ENCODE data around the gene SAFB2.

GRCh38 chr19:5648464-5648863 lies 25.9 kb upstream of the SAFB2 start:
- no peak for TF ChIP-seq ZBTB10 (tag by site-specific recombination; IDR thresholded peaks at IDR 0.05)
- no peak for TF ChIP-seq SP3 (tag by site-specific recombination; IDR thresholded peaks at IDR 0.05)
- no peak for TF ChIP-seq ZNF138 (tag by site-specific recombination; IDR thresholded peaks at IDR 0.05; ENCODE audit: borderline replicate concordance)
- no peak for TF ChIP-seq KLF10 (tag by site-specific recombination; IDR thresholded peaks at IDR 0.05)
- TF ChIP-seq REST (tag by site-specific recombination; IDR thresholded peaks at IDR 0.05): no peak
- TF ChIP-seq CTCF (tag by site-specific recombination; IDR thresholded peaks at IDR 0.05): no peak
- TF ChIP-seq ZNF433 (tag by site-specific recombination; IDR thresholded peaks at IDR 0.05; ENCODE audit: low read depth): no peak
- TF ChIP-seq EGR2 (tag by site-specific recombination; IDR thresholded peaks at IDR 0.05; ENCODE audit: low read depth): no peak
- no peak for TF ChIP-seq ZNF341 (tag by site-specific recombination; IDR thresholded peaks at IDR 0.05; ENCODE audit: low read depth)
